HG03064 (cell line): Measurements from ENCODE around the gene SMAGP.
"Not testable (repeated sequence)": the region's sequence is repeated elsewhere in the genome, so short reads cannot be mapped to it uniquely, and the experiment has no call there.

ENCODE experiments used
- ATAC-seq: cut with Tn5 transposase; IDR thresholded peaks from one replicate; pipeline ENCODE4 v1.9.1; 2021; ENCODE audit warnings: low read depth; ENCODE audit not compliant: unreplicated experiment

SMAGP gene

GRCh38 chr12:51265024-51265423 is 5.2 kb downstream of the SMAGP start:
- ATAC-seq = peak; percentile 65

- ATAC-seq = no peak
These were observed 5.9 kb downstream of the SMAGP start for GRCh38 chr12:51264297-51264696.

GRCh38 chr12:51263341-51263740 is 6.9 kb downstream of the SMAGP start:
- no peak for ATAC-seq

GRCh38 chr12:51262758-51263177 is 7.4 kb downstream of the SMAGP start:
- ATAC-seq = no peak

GRCh38 chr12:51259600-51259999 is 10.6 kb downstream of the SMAGP start:
- ATAC-seq = not testable (repeated sequence)

GRCh38 chr12:51254536-51254935 is 15.7 kb downstream of the SMAGP start:
- ATAC-seq = no peak

- no peak for ATAC-seq
These were observed 16.9 kb downstream of the SMAGP start for GRCh38 chr12:51253276-51253675.

GRCh38 chr12:51247523-51248206 is 22.6 kb downstream of the SMAGP start:
- no peak for ATAC-seq

- no peak for ATAC-seq
These were observed 23.9 kb downstream of the SMAGP start for GRCh38 chr12:51246254-51246853.

- no peak for ATAC-seq
These were observed 24.6 kb downstream of the SMAGP start for GRCh38 chr12:51245476-51246253.

- ATAC-seq = no peak
These were observed 25.9 kb downstream of the SMAGP start for GRCh38 chr12:51244269-51244668.

- ATAC-seq = no peak
These were observed 27.3 kb downstream of the SMAGP start for GRCh38 chr12:51242876-51243275.

GRCh38 chr12:51242120-51242519 is 28.1 kb downstream of the SMAGP start:
- ATAC-seq = no peak

GRCh38 chr12:51240971-51241370 is 29.2 kb downstream of the SMAGP start:
- ATAC-seq = no peak

GRCh38 chr12:51238510-51239334 is 31.5 kb downstream of the SMAGP start, which contains the start of gene DAZAP2:
Gene DAZAP2 (plus strand): TSS chr12:51238826. CDS start chr12:51238908, 82 bp downstream.
- peak; percentile 87 for ATAC-seq

- ATAC-seq = no peak
These were observed 32.1 kb downstream of the SMAGP start for GRCh38 chr12:51238037-51238509.

- no peak for ATAC-seq
These were observed 35.7 kb downstream of the SMAGP start for GRCh38 chr12:51234530-51234929.

GRCh38 chr12:51232642-51233041 is 37.6 kb downstream of the SMAGP start:
- ATAC-seq = no peak

GRCh38 chr12:51229116-51229809 is 41.0 kb downstream of the SMAGP start:
- ATAC-seq = no peak

GRCh38 chr12:51227962-51228361 is 42.3 kb downstream of the SMAGP start:
- no peak for ATAC-seq
